ENCODE data around the gene PGPEP1. TPM values are rescaled to one million over a fixed set of nuclear protein-coding genes. Genes with fewer than 3 reads are reported as not detected.

Gene PGPEP1
- total and polyA plus RNA-seq, 10 of the 15 experiments (the other 5 are each of a cell fraction or from before 2014, with no cell fraction given): 13.8 to 39.4 (median 17.0) TPM

- ATAC-seq (no peak), DNase-seq (ENCODE audit: low read depth, low spot score) (no peak), FAIRE-seq (no peak)
- Histone ChIP-seq H3K27me3 (replicated peaks in 1 of 2; ENCODE audit: control insufficient read depth in 2 of 2, insufficient read depth in 2 of 2, low read length in 1 of 2) (no peaks in the 10 kb centered on the region), H3K9me3 (replicated peaks; ENCODE audit: control insufficient read depth, insufficient read depth, low read length) (no peaks in the 10 kb centered on the region), H2AFZ (ENCODE audit: control insufficient read depth, low read depth, low read length) (no peak overlapping the region), H3K79me2 (ENCODE audit: control insufficient read depth, insufficient read depth, low read length) (peaks cover 11% of the 10 kb centered on the region), H3K9ac (ENCODE audit: control insufficient read depth, insufficient read depth, low read length) (no peak overlapping the region; the same call in 1 of the 2 replicates), H3K4me3 (0 out of 2 replicates have a peak overlapping the region, but pooled peaks have one; percentile 79), H3K4me2 (ENCODE audit: control insufficient read depth, insufficient read depth) (peak overlapping the region; percentile 99; the same call in 1 of the 2 replicates), H3K36me3 (ENCODE audit: control insufficient read depth in 2 of 2, insufficient read depth in 2 of 2, low read length in 1 of 2) (peaks cover 0 to 3% of the 10 kb centered on the region in 2 experiments; a peak in 1 of 4 replicates), H3K4me1 (ENCODE audit: control insufficient read depth, insufficient read depth, low read length) (peaks cover 14% of the 10 kb centered on the region), H3K27ac (ENCODE audit: control insufficient read depth, insufficient read depth) (no peak overlapping the region), H4K20me1 (ENCODE audit: control insufficient read depth, insufficient read depth) (no peaks in the 10 kb centered on the region)
- intact Hi-C loops (cut with micrococcal nuclease; ENCODE audit: unreplicated experiment) (loop anchor here (5.0 kb wide), 1 partner anchor 65 kb away; no protein-coding TSS in a partner anchor), in situ Hi-C loops (cut with MboI) (loop anchor here (5.0 kb wide), 1 partner anchor 65 kb away; no protein-coding TSS in a partner anchor)
- POLR2A ChIA-PET: interaction anchor here (0.6 to 6.0 kb wide), 9 partner anchors 13 to 118 kb away, joined by 3 to 46 read pairs (median 5); partner anchors contain the start of genes JUND and LSM4
- no TSS peak for BruUV-seq (replicated peaks)
- WGBS (ENCODE audit: insufficient coverage, insufficient replicate concordance, low lambda C conversion rate, missing lambda C conversion rate): 93% methylated on average over 8 of the region's 8 CpGs
- SMC1A ChIA-PET (ENCODE audit: uncharacterized antibody, unreplicated experiment): interaction anchor here (1.0 to 2.2 kb wide), 7 partner anchors 14 to 70 kb away, joined by 3 to 12 read pairs (median 3); no protein-coding TSS in a partner anchor
- RAD21 ChIA-PET (ENCODE audit: unreplicated experiment): interaction anchor here (0.7 to 2.7 kb wide), 6 partner anchors 46 to 251 kb away, joined by 3 to 10 read pairs (median 4); no protein-coding TSS in a partner anchor
- CTCF ChIA-PET: interaction anchor here (0.8 to 4.2 kb wide), 8 partner anchors 7 to 72 kb away, joined by 3 to 20 read pairs (median 6); no protein-coding TSS in a partner anchor
- no peak for TF ChIP-seq ELK1 (IDR thresholded peaks at IDR 0.05; ENCODE audit: low read depth, low read length)
- no peak for TF ChIP-seq MTA3 (IDR thresholded peaks at IDR 0.05; ENCODE audit: borderline replicate concordance, low read length)
- TF ChIP-seq E2F4 (IDR thresholded peaks at IDR 0.05; ENCODE audit: low read depth, low read length): no peak
- TF ChIP-seq HDAC6 (IDR thresholded peaks at IDR 0.05; ENCODE audit: unreplicated experiment): no peak
- no peak for TF ChIP-seq YY1 (IDR thresholded peaks at IDR 0.05; ENCODE audit: low read depth, low read length)
- no peak for TF ChIP-seq ZNF217 (IDR thresholded peaks at IDR 0.05)
- TF ChIP-seq CTCF (IDR thresholded peaks at IDR 0.05 in 2 of 3, conservative IDR thresholded peaks at IDR 0.05 in 1 of 3; ENCODE audit: control insufficient read depth in 2 of 3, extremely low read depth in 1 of 3, insufficient read depth in 1 of 3, low read depth in 3 of 3, low read length in 3 of 3): no peak
- no peak for TF ChIP-seq TCF12 (IDR thresholded peaks at IDR 0.05; ENCODE audit: low read depth, low read length)
- TF ChIP-seq SUZ12 (IDR thresholded peaks at IDR 0.05; ENCODE audit: unreplicated experiment): no peak
- TF ChIP-seq SIX5 (IDR thresholded peaks at IDR 0.05; ENCODE audit: low read depth, low read length, severe bottlenecking): no peak
- no peak for TF ChIP-seq GABPA (IDR thresholded peaks at IDR 0.05; ENCODE audit: low read depth)
- TF ChIP-seq ZNF687 (IDR thresholded peaks at IDR 0.05): no peak
- no peak for TF ChIP-seq ZNF24 (IDR thresholded peaks at IDR 0.05)
These were observed 1.8 kb downstream of the PGPEP1 start for GRCh38 chr19:18342090-18342632.
